ENCODE measurements around the gene POLD4. TPM values are rescaled to one million over a fixed set of nuclear protein-coding genes. Genes with fewer than 3 reads are reported as not detected.

Gene POLD4
- total RNA-seq, 1 donor: 43.2 TPM

- no peak for DNase-seq (ENCODE audit: low read depth)
- no peak overlapping the region for H3K4me3 ChIP-seq (ENCODE audit: low read depth, low read length)
- TF ChIP-seq, protein P1, sequence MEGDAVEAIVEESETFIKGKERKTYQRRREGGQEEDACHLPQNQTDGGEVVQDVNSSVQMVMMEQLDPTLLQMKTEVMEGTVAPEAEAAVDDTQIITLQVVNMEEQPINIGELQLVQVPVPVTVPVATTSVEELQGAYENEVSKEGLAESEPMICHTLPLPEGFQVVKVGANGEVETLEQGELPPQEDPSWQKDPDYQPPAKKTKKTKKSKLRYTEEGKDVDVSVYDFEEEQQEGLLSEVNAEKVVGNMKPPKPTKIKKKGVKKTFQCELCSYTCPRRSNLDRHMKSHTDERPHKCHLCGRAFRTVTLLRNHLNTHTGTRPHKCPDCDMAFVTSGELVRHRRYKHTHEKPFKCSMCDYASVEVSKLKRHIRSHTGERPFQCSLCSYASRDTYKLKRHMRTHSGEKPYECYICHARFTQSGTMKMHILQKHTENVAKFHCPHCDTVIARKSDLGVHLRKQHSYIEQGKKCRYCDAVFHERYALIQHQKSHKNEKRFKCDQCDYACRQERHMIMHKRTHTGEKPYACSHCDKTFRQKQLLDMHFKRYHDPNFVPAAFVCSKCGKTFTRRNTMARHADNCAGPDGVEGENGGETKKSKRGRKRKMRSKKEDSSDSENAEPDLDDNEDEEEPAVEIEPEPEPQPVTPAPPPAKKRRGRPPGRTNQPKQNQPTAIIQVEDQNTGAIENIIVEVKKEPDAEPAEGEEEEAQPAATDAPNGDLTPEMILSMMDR (IDR thresholded peaks at IDR 0.05; ENCODE audit: insufficient read depth, low read depth, low read length): no peak
These were observed 25.2 kb upstream of the POLD4 start for GRCh38 chr11:67378544-67378943.

DNA sequence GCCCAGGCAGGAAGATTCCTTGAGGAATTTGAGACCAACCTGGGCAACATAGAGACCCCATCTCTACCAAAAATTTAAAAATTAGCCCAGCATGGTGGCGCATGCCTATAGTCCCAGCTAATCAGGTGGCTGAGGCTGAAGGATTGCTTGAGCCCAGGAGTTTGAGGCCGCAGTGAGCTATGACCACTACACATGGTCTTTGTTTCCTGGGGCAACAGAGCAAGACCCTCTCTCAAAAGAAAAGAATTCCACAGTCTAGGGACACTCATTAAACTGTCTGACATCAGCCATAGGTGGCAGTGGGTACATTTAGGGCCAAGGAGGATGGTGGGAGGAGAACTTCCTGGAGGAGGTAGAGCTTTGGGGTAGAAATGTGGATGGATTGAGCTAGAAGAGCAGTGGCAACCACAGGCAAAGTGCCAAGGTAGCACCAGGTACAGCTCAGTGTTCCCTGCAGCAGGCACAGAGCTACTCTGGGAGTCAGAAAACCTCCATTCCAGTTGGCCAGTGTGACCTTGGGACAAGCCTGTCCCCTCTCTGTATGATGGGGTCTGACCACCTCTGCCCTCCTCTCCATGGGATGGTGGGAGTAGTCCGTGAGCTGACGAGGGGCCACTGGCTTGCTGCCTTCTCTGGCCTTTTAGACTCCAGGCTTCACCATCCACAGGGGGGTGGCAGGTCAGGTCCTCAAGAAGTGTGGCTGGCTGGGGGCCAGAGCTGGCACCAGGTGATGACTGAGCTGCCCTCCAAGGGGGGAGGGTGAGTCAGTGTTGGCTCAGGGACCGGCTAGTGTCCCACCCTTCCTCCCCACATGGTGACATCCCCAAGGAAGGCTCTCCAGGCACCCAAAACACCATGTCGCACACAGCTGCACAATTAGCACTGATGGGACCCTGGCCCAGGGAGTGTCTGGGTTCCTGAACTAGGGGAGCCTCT lies 23.8 kb upstream of the POLD4 start:
- DNase-seq (ENCODE audit: low read depth): no peak
- TF ChIP-seq, protein P1 (IDR thresholded peaks at IDR 0.05; ENCODE audit: insufficient read depth, low read depth, low read length): no peak
- H3K4me3 ChIP-seq (ENCODE audit: low read depth, low read length): no peak overlapping the region

- TF ChIP-seq, protein P1 (IDR thresholded peaks at IDR 0.05; ENCODE audit: insufficient read depth, low read depth, low read length): no peak
These were observed 22.9 kb upstream of the POLD4 start for GRCh38 chr11:67376063-67376820.

DNA sequence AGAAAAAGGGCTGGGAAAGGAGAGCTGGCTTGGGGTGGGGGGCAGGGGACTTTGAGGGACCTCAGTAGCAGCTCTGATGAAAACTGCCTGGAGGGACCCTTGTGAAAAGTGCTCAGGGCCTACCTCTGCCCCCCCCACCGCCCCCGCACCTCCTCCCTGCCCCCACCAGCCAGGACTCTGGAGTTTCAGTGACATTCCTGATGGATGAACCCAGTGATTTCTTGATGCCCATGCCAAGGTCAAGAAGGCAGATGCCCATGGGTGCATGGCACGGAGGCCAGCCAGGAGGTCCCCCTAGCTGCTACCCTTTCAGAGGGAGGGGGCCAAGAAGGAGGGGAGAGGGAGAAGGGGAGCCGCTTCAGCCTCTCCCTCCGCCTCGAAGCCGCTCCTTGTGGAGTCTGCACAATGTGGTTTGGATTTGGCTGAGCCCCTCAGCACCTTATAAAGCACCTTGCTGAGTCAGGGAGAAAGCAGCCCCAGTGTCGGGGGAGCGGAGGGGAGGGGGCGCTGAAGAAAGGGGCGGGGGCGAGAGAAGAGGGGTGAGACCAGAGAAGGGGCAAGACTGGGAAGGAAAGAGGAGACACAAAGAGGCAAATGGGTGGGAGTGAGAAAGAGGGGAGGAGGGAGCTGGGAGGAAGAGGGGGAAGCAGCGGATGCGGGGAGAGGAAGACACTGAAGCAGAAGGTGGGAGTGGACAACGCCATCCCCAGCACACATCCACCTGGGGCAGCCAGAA lies 22.1 kb upstream of the POLD4 start:
- DNase-seq (ENCODE audit: low read depth): no peak
- TF ChIP-seq, protein P1 (IDR thresholded peaks at IDR 0.05; ENCODE audit: insufficient read depth, low read depth, low read length): no peak

More at GRCh38 chr11:67376063-67376820, 22.9 kb upstream of the POLD4 start:
- H3K4me3 ChIP-seq (ENCODE audit: low read depth, low read length): no peak overlapping the region
- DNase-seq (ENCODE audit: low read depth): no peak

GRCh38 chr11:67374571-67375281 lies 21.4 kb upstream of the POLD4 start:
- no peak for DNase-seq (ENCODE audit: low read depth)
- H3K4me3 ChIP-seq (ENCODE audit: low read depth, low read length): peak overlapping the region; percentile 15
- TF ChIP-seq, protein P1 (IDR thresholded peaks at IDR 0.05; ENCODE audit: insufficient read depth, low read depth, low read length): no peak

More for the DNA sequence above, 22.1 kb upstream of the POLD4 start:
- H3K4me3 ChIP-seq (ENCODE audit: low read depth, low read length): no peak overlapping the region
